ENCODE results near the gene DEPP1.

- no peak for TF ChIP-seq CTCF (IDR thresholded peaks at IDR 0.05)
- TF ChIP-seq MAX (CRISPR knock-in tag; IDR thresholded peaks at IDR 0.05), result no peak
- TF ChIP-seq CDX4 (CRISPR knock-in tag; IDR thresholded peaks at IDR 0.05; ENCODE audit: borderline replicate concordance), result no peak
- no peak for TF ChIP-seq NR1H2 (CRISPR knock-in tag; IDR thresholded peaks at IDR 0.05)
- no peak for TF ChIP-seq ATF6 (CRISPR knock-in tag; IDR thresholded peaks at IDR 0.05)
- no peak for TF ChIP-seq PREB (CRISPR knock-in tag; IDR thresholded peaks at IDR 0.05; ENCODE audit: borderline replicate concordance)
- no peak for TF ChIP-seq CBFB (CRISPR knock-in tag; IDR thresholded peaks at IDR 0.05; ENCODE audit: low read depth)
- TF ChIP-seq, protein P1, sequence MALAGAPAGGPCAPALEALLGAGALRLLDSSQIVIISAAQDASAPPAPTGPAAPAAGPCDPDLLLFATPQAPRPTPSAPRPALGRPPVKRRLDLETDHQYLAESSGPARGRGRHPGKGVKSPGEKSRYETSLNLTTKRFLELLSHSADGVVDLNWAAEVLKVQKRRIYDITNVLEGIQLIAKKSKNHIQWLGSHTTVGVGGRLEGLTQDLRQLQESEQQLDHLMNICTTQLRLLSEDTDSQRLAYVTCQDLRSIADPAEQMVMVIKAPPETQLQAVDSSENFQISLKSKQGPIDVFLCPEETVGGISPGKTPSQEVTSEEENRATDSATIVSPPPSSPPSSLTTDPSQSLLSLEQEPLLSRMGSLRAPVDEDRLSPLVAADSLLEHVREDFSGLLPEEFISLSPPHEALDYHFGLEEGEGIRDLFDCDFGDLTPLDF (CRISPR knock-in tag; IDR thresholded peaks at IDR 0.05), result no peak
These were observed 7.7 kb downstream of the DEPP1 start for GRCh38 chr10:44970812-44971395.
